Astrocyte of the cerebellum (primary cell): ENCODE data around the gene SCN3A.

Experiments used
- DNase-seq: peaks from one replicate; pipeline ENCODE4 v3.0.0-alpha.2; 2011; ENCODE audit warnings: low read depth
- H3K4me3 ChIP-seq: 2 replicates; pipeline ENCODE4 v1.5.1; 2011; ENCODE audit warnings: mild to moderate bottlenecking, low read depth, low read length, moderate library complexity
- in situ Hi-C: cut with HindIII; loops from 2 replicates; pipeline ENCODE4 v1.10.0; 2017; ENCODE audit warnings: low sequenced_read_pairs
- TF ChIP-seq, protein P1 (sequence below): IDR thresholded peaks from 2 replicates; pipeline ENCODE4 v1.5.1; 2012; ENCODE audit warnings: low read length, low read depth, moderate library complexity, mild to moderate bottlenecking; ENCODE audit errors: missing control alignments

Gene SCN3A

DNA sequence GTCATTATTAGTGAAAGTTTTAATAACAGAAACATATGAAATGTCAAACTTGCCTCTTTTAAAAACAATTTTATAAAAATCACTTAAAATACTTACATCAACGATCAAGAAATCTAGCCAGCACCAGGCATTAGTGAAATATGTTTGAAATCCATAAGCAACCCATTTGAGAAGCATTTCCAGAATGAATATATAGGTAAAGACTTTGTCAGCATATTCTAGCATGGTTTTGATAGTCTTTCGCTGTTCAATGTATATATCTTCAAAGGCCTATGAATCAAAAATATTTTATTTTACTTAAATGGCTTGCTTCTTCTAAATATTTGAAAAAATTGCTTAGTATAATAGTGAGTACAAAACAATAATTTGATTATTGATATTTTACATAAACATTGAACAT is 91.1 kb downstream of the SCN3A start:
- no peak overlapping the region for H3K4me3 ChIP-seq
- in situ Hi-C loops = no loop called here
- TF ChIP-seq, protein P1, sequence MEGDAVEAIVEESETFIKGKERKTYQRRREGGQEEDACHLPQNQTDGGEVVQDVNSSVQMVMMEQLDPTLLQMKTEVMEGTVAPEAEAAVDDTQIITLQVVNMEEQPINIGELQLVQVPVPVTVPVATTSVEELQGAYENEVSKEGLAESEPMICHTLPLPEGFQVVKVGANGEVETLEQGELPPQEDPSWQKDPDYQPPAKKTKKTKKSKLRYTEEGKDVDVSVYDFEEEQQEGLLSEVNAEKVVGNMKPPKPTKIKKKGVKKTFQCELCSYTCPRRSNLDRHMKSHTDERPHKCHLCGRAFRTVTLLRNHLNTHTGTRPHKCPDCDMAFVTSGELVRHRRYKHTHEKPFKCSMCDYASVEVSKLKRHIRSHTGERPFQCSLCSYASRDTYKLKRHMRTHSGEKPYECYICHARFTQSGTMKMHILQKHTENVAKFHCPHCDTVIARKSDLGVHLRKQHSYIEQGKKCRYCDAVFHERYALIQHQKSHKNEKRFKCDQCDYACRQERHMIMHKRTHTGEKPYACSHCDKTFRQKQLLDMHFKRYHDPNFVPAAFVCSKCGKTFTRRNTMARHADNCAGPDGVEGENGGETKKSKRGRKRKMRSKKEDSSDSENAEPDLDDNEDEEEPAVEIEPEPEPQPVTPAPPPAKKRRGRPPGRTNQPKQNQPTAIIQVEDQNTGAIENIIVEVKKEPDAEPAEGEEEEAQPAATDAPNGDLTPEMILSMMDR = no peak
- no peak for DNase-seq

DNA sequence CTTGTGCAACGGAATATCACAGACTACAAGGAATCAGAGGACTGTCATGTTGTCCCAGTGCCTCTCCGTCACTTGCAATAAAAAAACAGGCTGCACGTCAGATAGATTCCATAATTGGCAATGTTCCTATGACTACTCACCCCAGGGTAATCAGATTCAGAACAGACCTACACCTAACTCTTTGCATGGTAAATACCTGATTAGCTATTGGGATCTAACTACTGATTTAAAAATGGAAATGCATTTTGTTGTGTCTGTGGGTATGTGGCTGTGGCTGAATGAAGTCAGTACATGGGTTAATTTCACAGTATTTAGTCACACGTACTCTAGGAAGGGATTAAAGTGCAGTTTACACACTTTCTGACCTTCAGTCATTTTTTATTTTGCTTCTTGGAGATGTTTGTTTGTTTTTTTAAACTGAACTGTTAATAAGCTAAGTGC is 91.7 kb downstream of the SCN3A start:
- no peak overlapping the region for H3K4me3 ChIP-seq
- in situ Hi-C loops = no loop called here
- TF ChIP-seq, protein P1 = no peak
- no peak for DNase-seq

DNA sequence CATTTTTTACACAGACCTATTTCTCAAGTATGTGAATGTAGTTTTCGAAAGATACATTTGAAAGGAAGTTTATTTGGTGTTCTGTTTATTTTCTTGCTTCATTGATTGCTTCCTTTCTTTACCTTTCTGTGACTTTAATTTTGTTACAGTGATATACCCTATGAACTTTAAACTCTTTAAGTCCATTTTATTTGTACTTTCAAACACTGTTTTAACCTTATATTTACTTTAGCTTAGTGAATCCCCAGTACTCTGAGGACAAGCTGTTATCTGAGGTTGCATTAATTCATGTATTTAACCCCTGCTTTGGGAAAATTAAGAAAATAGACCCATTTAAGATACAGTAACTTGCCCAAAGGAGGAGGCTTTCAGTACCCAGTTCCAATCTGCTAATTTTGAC is 93.5 kb downstream of the SCN3A start:
- H3K4me3 ChIP-seq = no peak overlapping the region
- in situ Hi-C loops = no loop called here
- no peak for DNase-seq
- TF ChIP-seq, protein P1 = no peak

DNA sequence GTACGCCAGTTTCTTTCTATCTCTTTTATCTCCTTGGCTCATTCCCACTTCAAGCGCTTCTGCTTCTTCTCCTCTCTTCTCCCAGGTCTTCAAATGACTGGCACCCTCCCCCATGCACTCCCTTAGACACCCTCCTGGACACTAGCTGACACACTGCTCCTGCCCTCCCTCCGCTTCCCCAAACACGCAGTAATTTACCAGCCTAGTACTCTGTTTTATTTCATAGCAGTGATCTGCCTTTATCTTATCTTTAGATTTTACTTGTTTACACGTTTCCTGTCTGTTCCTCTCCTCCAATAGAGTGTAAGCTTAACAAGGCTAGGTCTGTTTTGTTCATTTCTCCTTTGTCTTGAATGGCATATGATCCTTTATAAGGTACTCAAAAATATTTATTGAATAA is 93.9 kb downstream of the SCN3A start:
- DNase-seq = no peak
- in situ Hi-C loops = no loop called here
- TF ChIP-seq, protein P1 = no peak
- no peak overlapping the region for H3K4me3 ChIP-seq

DNA sequence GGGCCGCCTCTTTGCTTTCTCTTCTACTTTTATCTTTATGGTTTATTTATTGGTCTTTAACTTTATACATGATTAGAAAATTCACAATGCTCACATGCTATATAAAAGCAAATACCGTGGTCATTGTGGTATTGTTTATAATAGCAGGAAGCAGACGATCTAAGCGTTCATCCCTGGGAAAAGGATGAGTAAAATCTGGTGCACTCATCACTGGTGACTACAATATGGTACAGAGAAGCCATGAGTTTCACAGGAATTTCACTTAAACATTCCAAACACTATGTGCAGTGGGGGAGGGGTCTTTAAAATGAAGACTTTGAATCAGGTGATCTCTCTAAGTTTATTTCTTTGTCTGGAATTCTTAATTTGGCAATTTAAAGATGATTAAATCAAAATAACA is 97.9 kb downstream of the SCN3A start:
- H3K4me3 ChIP-seq = no peak overlapping the region

DNA sequence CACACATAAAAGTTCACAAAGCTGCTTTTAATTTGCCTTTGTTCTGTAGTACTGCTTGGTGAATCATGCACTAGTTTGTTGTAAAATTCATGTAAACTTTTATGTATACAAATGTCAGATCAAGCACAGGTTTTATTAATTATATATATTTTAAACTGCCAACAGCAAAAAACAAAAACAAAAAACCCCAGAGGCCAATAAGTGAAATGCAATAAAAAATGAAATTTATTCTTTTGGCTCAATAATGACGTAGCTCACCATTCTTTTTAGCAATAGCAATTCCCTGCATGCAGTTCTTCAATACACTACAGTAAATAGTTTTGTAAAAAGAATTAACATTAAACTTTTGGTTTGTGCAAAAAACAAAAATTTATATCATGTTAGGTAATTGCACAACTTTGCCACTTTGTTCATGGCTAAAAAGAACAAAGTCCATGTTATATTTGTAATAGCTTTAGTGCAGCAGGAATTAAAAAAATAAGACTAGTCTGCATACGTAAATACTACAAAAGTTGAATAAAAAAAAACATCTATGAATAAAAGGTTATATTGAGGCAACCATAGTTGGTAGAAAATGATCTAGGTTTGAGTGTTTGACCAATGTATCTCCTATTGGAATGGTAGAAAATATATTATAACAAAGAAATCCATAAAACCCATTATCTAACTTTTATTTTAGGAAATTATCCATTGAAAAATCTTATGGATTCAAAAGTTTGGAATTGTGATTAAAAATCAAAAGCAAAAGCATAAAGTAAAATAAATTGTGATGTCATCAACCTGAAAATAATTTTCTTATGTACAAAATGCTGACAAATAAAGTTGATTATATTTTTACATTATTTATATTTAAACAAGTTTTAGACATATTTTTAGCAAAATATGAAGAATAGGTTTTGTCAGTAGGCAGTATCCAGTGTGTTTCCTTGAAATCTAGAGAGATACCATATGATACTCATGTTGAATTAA is 115.6 kb downstream of the SCN3A start:
- TF ChIP-seq, protein P1 = no peak
- in situ Hi-C loops = no loop called here
- no peak overlapping the region for H3K4me3 ChIP-seq
- DNase-seq = no peak

More for the DNA sequence above, 97.9 kb downstream of the SCN3A start:
- TF ChIP-seq, protein P1 = no peak
- in situ Hi-C loops = no loop called here
- no peak for DNase-seq
